HCT116 (cell line): ENCODE measurements around the gene FAM83E. TPM values are rescaled to one million over a fixed set of nuclear protein-coding genes. Genes with fewer than 3 reads are reported as not detected.
A peak's percentile ranks its signal among the peaks of the same experiment; 100 is the strongest.

Source experiments
- ATAC-seq: fragments of 200-7000 bp; cut with Tn5 transposase; 2 replicates; pipeline ENCODE4 v1.9.1; 2020; ENCODE audit warnings: mild to moderate bottlenecking, moderate library complexity
- BruUV-seq: library from RNA; stranded (reverse); fragments of 400-500 nt; replicated peaks from 2 replicates; lab custom pipeline; 2021; lab: Mats Ljungman, UMichigan
- CTCF ChIA-PET: fragments of 300-600 bp; sonication (Branson Sonifier 250); formaldehyde crosslinking; loops from one replicate; lab custom pipeline; 2021; ENCODE audit warnings: antibody characterized with exemption; lab: Charles Lee
- POLR2A ChIA-PET: fragments of 300-600, 350-600 bp; sonication (Branson Sonifier 250); formaldehyde crosslinking; loops from one replicate; lab custom pipeline; 2021; ENCODE audit warnings: antibody characterized with exemption; lab: Charles Lee
- RAD21 ChIA-PET, 2 experiments: fragments of 300-600 bp; sonication (Branson Sonifier 250); formaldehyde crosslinking; loops; one replicate each; lab custom pipeline; 2023; ENCODE audit warnings: low total read pairs in 2 of 2; ENCODE audit not compliant: uncharacterized antibody in 2 of 2, unreplicated experiment in 2 of 2, low non-redundant PET in 1 of 2; lab: Charles Lee
- DNase-seq: peaks from one replicate; pipeline ENCODE4 v3.0.0-alpha.2; 2010; ENCODE audit warnings: low read depth, low spot score
- H2AFZ ChIP-seq: fragments of 200-600 bp; shearing (Covaris generic), sonication (generic); 2 replicates; pipeline ENCODE4 v1.6.1; 2017; ENCODE audit warnings: low read depth, mixed run types, mixed read lengths, antibody characterized with exemption, low read length; ENCODE audit not compliant: poor library complexity, severe bottlenecking
- H3K27ac ChIP-seq: 2 replicates; pipeline ENCODE4 v1.5.1; 2012; ENCODE audit warnings: low read depth, low read length
- H3K27me3 ChIP-seq: fragments of 200-600 bp; sonication (generic); 2 replicates; pipeline ENCODE4 v1.6.1; 2016; ENCODE audit warnings: mixed run types, low read length, mixed read lengths; ENCODE audit not compliant: insufficient read depth
- H3K36me3 ChIP-seq, 2 experiments: fragments of 200-500 bp in 1 of 2; fragments of 200-600 bp in 1 of 2; sonication (Bioruptor generic) in 1 of 2; sonication (generic) in 1 of 2; 2 replicates each; pipeline versions ENCODE4 v1.5.1 to v1.6.1; 2014 to 2016; ENCODE audit warnings: low read length in 2 of 2, inconsistent platforms in 1 of 2, mixed read lengths in 1 of 2, mixed run types in 1 of 2; ENCODE audit not compliant: insufficient read depth in 2 of 2, control insufficient read depth in 1 of 2
- H3K4me1 ChIP-seq, 2 experiments: fragments of 200-600 bp in 1 of 2; sonication (generic) in 1 of 2; 2 replicates each; pipeline versions ENCODE4 v1.5.1 to v1.6.1; 2012 to 2017; ENCODE audit warnings: low read length in 2 of 2, inconsistent platforms in 1 of 2, mild to moderate bottlenecking in 1 of 2, mixed read lengths in 1 of 2, mixed run types in 1 of 2, moderate library complexity in 1 of 2; ENCODE audit not compliant: insufficient read depth in 2 of 2, control insufficient read depth in 1 of 2
- H3K4me2 ChIP-seq: fragments of 200-600 bp; sonication (generic); 2 replicates; pipeline ENCODE4 v1.6.1; 2017; ENCODE audit warnings: mixed run types, low read length, mixed read lengths
- H3K4me3 ChIP-seq, 2 experiments: fragments of 200-600 bp in 1 of 2; sonication (generic) in 1 of 2; replicated peaks in 1 of 2; 2 replicates each; pipeline ENCODE4 v1.5.1; 2011 to 2016; ENCODE audit warnings: low read length in 2 of 2, control low read depth in 1 of 2, low read depth in 1 of 2, mild to moderate bottlenecking in 1 of 2, mixed read lengths in 1 of 2, mixed run types in 1 of 2
- H3K79me2 ChIP-seq: fragments of 200-600 bp; sonication (generic); 2 replicates; pipeline ENCODE4 v1.6.1; 2017; ENCODE audit warnings: mild to moderate bottlenecking, mixed run types, low read length, moderate library complexity, mixed read lengths; ENCODE audit not compliant: insufficient read depth
- H3K9ac ChIP-seq: fragments of 200-600 bp; sonication (generic); 2 replicates; pipeline ENCODE4 v1.6.1; 2016; ENCODE audit warnings: low read length, mixed read lengths
- H3K9me2 ChIP-seq: fragments of 200-600 bp; sonication (generic), shearing (Covaris generic); 2 replicates; pipeline ENCODE4 v1.6.1; 2017; ENCODE audit warnings: mixed run types, mild to moderate bottlenecking, moderate library complexity; ENCODE audit not compliant: insufficient read depth
- H3K9me3 ChIP-seq, 2 experiments: fragments of 200-500 bp in 1 of 2; fragments of 200-600 bp in 1 of 2; sonication (Bioruptor generic) in 1 of 2; sonication (generic) in 1 of 2; 2 replicates each; pipeline ENCODE4 v1.6.1; 2014 to 2017; ENCODE audit warnings: low read length in 2 of 2, mixed read lengths in 2 of 2, inconsistent platforms in 1 of 2, low read depth in 1 of 2, mild to moderate bottlenecking in 1 of 2, mixed run types in 1 of 2, moderate library complexity in 1 of 2; ENCODE audit not compliant: control insufficient read depth in 1 of 2, insufficient read depth in 1 of 2
- H4K20me1 ChIP-seq: fragments of 200-600 bp; sonication (generic), shearing (Covaris generic); 2 replicates; pipeline ENCODE4 v1.6.1; 2017; ENCODE audit warnings: mixed run types, mild to moderate bottlenecking, moderate library complexity; ENCODE audit not compliant: insufficient read depth
- JUND ChIP-seq: IDR thresholded peaks from 2 replicates; pipeline ENCODE4 v1.6.1; 2012
- POLR2AphosphoS5 ChIP-seq: IDR thresholded peaks from 2 replicates; pipeline ENCODE4 v1.6.1; 2011; ENCODE audit warnings: mild to moderate bottlenecking, low read depth, low read length, moderate library complexity
- SIN3A ChIP-seq: IDR thresholded peaks from 2 replicates; pipeline ENCODE4 v1.6.1; 2012; ENCODE audit warnings: low read depth
- SRF ChIP-seq: IDR thresholded peaks from 2 replicates; pipeline ENCODE4 v1.6.1; 2012; ENCODE audit warnings: low read depth
- TCF7L2 ChIP-seq: IDR thresholded peaks from 2 replicates; pipeline ENCODE4 v1.7.0; 2011; ENCODE audit warnings: borderline replicate concordance, inconsistent platforms; ENCODE audit not compliant: insufficient read depth, insufficient read length; ENCODE audit errors: extremely low read depth
- YY1 ChIP-seq: IDR thresholded peaks from 2 replicates; pipeline ENCODE4 v1.6.1; 2011; ENCODE audit warnings: low read length, low read depth, moderate library complexity, mild to moderate bottlenecking; ENCODE audit not compliant: insufficient replicate concordance; ENCODE audit errors: extremely low read depth
- ZBTB33 ChIP-seq: IDR thresholded peaks from 2 replicates; pipeline ENCODE4 v1.6.1; 2011; ENCODE audit warnings: mild to moderate bottlenecking, low read length, moderate library complexity; ENCODE audit not compliant: insufficient replicate concordance; ENCODE audit errors: extremely low read depth
- ZFX ChIP-seq: fragments of 450-650 bp; IDR thresholded peaks from 2 replicates; pipeline ENCODE4 v1.6.1; 2017
- intact Hi-C: fragments of 100-400 bp; cut with micrococcal nuclease; formaldehyde crosslinking; loops from 2 replicates; pipeline ENCODE4 v1.10.0; 2022
- total RNA-seq: library from RNA; stranded (reverse); gene quantifications from one replicate; pipeline ENCODE4 v1.2.1, GENCODE V29; 2021; ENCODE audit not compliant: unreplicated experiment

FAM83E gene
- total RNA-seq, 1 experiment from 2014 or later, result 6.8 TPM

GRCh38 chr19:48629599-48630295 is 14.9 kb upstream of the FAM83E start:
- POLR2A ChIA-PET, result interaction anchor here (1.3 to 2.0 kb wide), 5 partner anchors 9 to 21 kb away, joined by 5 to 22 read pairs (median 7); partner anchors contain the start of genes CA11, RPL18 and SPHK2
- RAD21 ChIA-PET, result interaction anchor here in 1 of 2 experiments (0.9 kb wide), 1 partner anchor 11 kb away, joined by 3 read pairs; the partner anchor contains the start of genes RPL18 and SPHK2
- Histone ChIP-seq H3K4me3 (peak overlapping the region; percentile 15 to 32; a peak in 1 of 4 replicates), H3K9me2 (no peaks in the 10 kb centered on the region), H3K27me3 (no peaks in the 10 kb centered on the region), H3K4me2 (peak overlapping the region; percentile 63), H3K27ac (peak overlapping the region; percentile 57), H3K4me1 (peaks cover 46 to 58% of the 10 kb centered on the region in 2 experiments), H2AFZ (no peak overlapping the region), H3K9me3 (no peaks in the 10 kb centered on the region), H4K20me1 (no peaks in the 10 kb centered on the region), H3K79me2 (peaks cover 19% of the 10 kb centered on the region), H3K36me3 (peaks cover 2 to 13% of the 10 kb centered on the region in 2 experiments; a peak in 1 of 4 replicates), H3K9ac (peak overlapping the region; percentile 51; the same call in 1 of the 2 replicates)
- peak; percentile 86 for ATAC-seq
- no TSS peak for BruUV-seq
- intact Hi-C loops, result no loop called here
- peak; percentile 34 for TF ChIP-seq YY1
- TF ChIP-seq ZBTB33, result peak; percentile 75
- TF ChIP-seq JUND, result no peak
- peak; percentile 95 for TF ChIP-seq POLR2AphosphoS5
- TF ChIP-seq SRF, result no peak
- TF ChIP-seq ZFX, result 0 out of 2 replicates have a peak, but pooled peaks have one; percentile 2
- peak; percentile 74 for TF ChIP-seq TCF7L2
- no peak for TF ChIP-seq SIN3A
- TF ChIP-seq, all 23 proteins: peak for 5
- peak; percentile 96 for DNase-seq
- CTCF ChIA-PET, result interaction anchor here (0.6 to 1.0 kb wide), 3 partner anchors 11 to 316 kb away, joined by 3 to 4 read pairs (median 3); partner anchors contain the start of genes RPL18 and SPHK2
